SK-N-SH (cell line): Measurements from ENCODE around the gene MET. TPM values are rescaled to one million over a fixed set of nuclear protein-coding genes. Genes with fewer than 3 reads are reported as not detected.

Experiments used
- CTCF ChIA-PET: fragments of 300-600, 350-600 bp; formaldehyde crosslinking; extraction: SDS; loops from one replicate; lab custom pipeline; 2021; lab: Yijun Ruan, JAX
- POLR2A ChIA-PET: fragments of 350-600 bp; sonication (Branson Sonifier 250); formaldehyde crosslinking; extraction: SDS; loops from one replicate; lab custom pipeline; 2020; ENCODE audit warnings: antibody characterized with exemption, inconsistent platforms; lab: Yijun Ruan, JAX
- DNase-seq: peaks from one replicate; pipeline ENCODE4 v3.0.0; 2012
- H2AFZ ChIP-seq: fragments of 200-600 bp; sonication (generic); 2 replicates; pipeline ENCODE4 v1.8.1; 2016; ENCODE audit warnings: antibody characterized with exemption, mild to moderate bottlenecking, low read depth
- H3F3A ChIP-seq: fragments of 200-600 bp; sonication (generic); replicated peaks from 2 replicates; pipeline ENCODE3; 2016; ENCODE audit warnings: antibody characterized with exemption, mild to moderate bottlenecking; ENCODE audit not compliant: insufficient read depth
- H3K27ac ChIP-seq, 2 experiments: fragments of 200-500 bp in 1 of 2; fragments of 200-600 bp in 1 of 2; sonication (Bioruptor generic) in 1 of 2; sonication (generic), shearing (Covaris generic) in 1 of 2; 2 replicates each; pipeline versions ENCODE4 v1.5.1 to v1.6.1; 2014 to 2016; ENCODE audit warnings: low read depth in 2 of 2, inconsistent platforms in 1 of 2, low read length in 1 of 2, mild to moderate bottlenecking in 1 of 2, mixed read lengths in 1 of 2
- H3K27me3 ChIP-seq: fragments of 200-600 bp; sonication (generic), shearing (Covaris generic); 2 replicates; pipeline ENCODE4 v1.6.1; 2016; ENCODE audit warnings: mixed run types; ENCODE audit not compliant: insufficient read depth
- H3K36me3 ChIP-seq, 2 experiments: fragments of 200-500 bp in 1 of 2; fragments of 200-600 bp in 1 of 2; sonication (Bioruptor generic) in 1 of 2; sonication (generic) in 1 of 2; replicated peaks in 1 of 2; 2 replicates each; pipeline versions ENCODE3 to v1.5.1; 2014 to 2016; ENCODE audit warnings: low read length in 1 of 2, mild to moderate bottlenecking in 1 of 2; ENCODE audit not compliant: insufficient read depth in 2 of 2, control insufficient read depth in 1 of 2
- H3K4me1 ChIP-seq, 2 experiments: fragments of 200-500 bp in 1 of 2; fragments of 200-600 bp in 1 of 2; sonication (Bioruptor generic) in 1 of 2; sonication (generic), shearing (Covaris generic) in 1 of 2; 2 replicates each; pipeline versions ENCODE4 v1.5.1 to v1.6.1; 2014 to 2016; ENCODE audit warnings: low read depth in 1 of 2, low read length in 1 of 2, mixed run types in 1 of 2; ENCODE audit not compliant: insufficient read depth in 2 of 2, control insufficient read depth in 1 of 2
- H3K4me2 ChIP-seq: fragments of 200-600 bp; sonication (generic), shearing (Covaris generic); 2 replicates; pipeline ENCODE4 v1.6.1; 2017; ENCODE audit warnings: mixed run types
- H3K4me3 ChIP-seq, 2 experiments: fragments of 200-500 bp in 1 of 2; fragments of 200-600 bp in 1 of 2; sonication (Bioruptor generic) in 1 of 2; sonication (generic), shearing (Covaris generic) in 1 of 2; 2 replicates each; pipeline versions ENCODE4 v1.5.1 to v1.8.1; 2014 to 2016; ENCODE audit warnings: low read depth in 2 of 2, inconsistent platforms in 1 of 2, low read length in 1 of 2, mild to moderate bottlenecking in 1 of 2, mixed read lengths in 1 of 2, moderate library complexity in 1 of 2
- H3K79me2 ChIP-seq: fragments of 200-600 bp; sonication (generic); 2 replicates; pipeline ENCODE4 v1.8.1; 2017; ENCODE audit warnings: mild to moderate bottlenecking; ENCODE audit not compliant: insufficient read depth
- H3K9ac ChIP-seq: fragments of 200-600 bp; sonication (generic); 2 replicates; pipeline ENCODE4 v1.6.1; 2017; ENCODE audit warnings: mixed run types
- H3K9me2 ChIP-seq: fragments of 200-600 bp; sonication (generic); 2 replicates; pipeline ENCODE4 v1.6.1; 2017; ENCODE audit warnings: mixed run types
- H3K9me3 ChIP-seq: fragments of 200-600 bp; sonication (generic); 2 replicates; pipeline ENCODE4 v1.6.1; 2017; ENCODE audit warnings: mixed run types, mild to moderate bottlenecking, moderate library complexity
- H4K20me1 ChIP-seq: fragments of 200-600 bp; sonication (generic); 2 replicates; pipeline ENCODE4 v1.6.1; 2017; ENCODE audit warnings: mild to moderate bottlenecking, mixed run types; ENCODE audit not compliant: insufficient read depth
- CHD2 ChIP-seq: fragments of 150-350 bp; IDR thresholded peaks from 2 replicates; pipeline ENCODE4 v1.6.1; 2018; ENCODE audit warnings: low read length; ENCODE audit not compliant: partially characterized antibody
- CTCF ChIP-seq: fragments of 200-600 bp; sonication (generic); IDR thresholded peaks from 2 replicates; pipeline ENCODE4 v1.6.1; 2017; ENCODE audit warnings: antibody characterized with exemption, mild to moderate bottlenecking, moderate library complexity
- FOSL2 ChIP-seq: IDR thresholded peaks from 2 replicates; pipeline ENCODE4 v1.4.0; 2012; ENCODE audit warnings: low read depth, mild to moderate bottlenecking, moderate library complexity, borderline replicate concordance
- FOXJ3 ChIP-seq: sonication (generic); formaldehyde crosslinking; IDR thresholded peaks from 2 replicates; pipeline ENCODE4 v1.5.1; 2020; ENCODE audit warnings: mild to moderate bottlenecking, missing genetic modification reagents
- GATA2 ChIP-seq: sonication (generic); formaldehyde crosslinking; IDR thresholded peaks from 2 replicates; pipeline ENCODE4 v1.5.0; 2020; ENCODE audit warnings: mild to moderate bottlenecking, missing genetic modification reagents
- NFIC ChIP-seq: IDR thresholded peaks from 2 replicates; pipeline ENCODE4 v1.4.0; 2012; ENCODE audit warnings: borderline replicate concordance
- PBX3 ChIP-seq: IDR thresholded peaks from 2 replicates; pipeline ENCODE4; 2012
- POLR2AphosphoS5 ChIP-seq: IDR thresholded peaks from 2 replicates; pipeline ENCODE4 v1.6.1; 2012; ENCODE audit warnings: low read depth, low read length
- RCOR1 ChIP-seq: fragments of 150-350 bp; IDR thresholded peaks from 2 replicates; pipeline ENCODE4 v1.6.1; 2017; ENCODE audit warnings: antibody characterized with exemption, low read length
- REST ChIP-seq: IDR thresholded peaks from 2 replicates; pipeline ENCODE4 v1.6.1; 2012; ENCODE audit warnings: mild to moderate bottlenecking, low read depth, low read length, moderate library complexity
- SMC3 ChIP-seq: IDR thresholded peaks from 2 replicates; pipeline ENCODE4 v1.6.1; 2012; ENCODE audit warnings: low read depth, low read length, improper control_type of control experiment
- TEAD4 ChIP-seq: IDR thresholded peaks from 2 replicates; pipeline ENCODE4 v1.4.0; 2012; ENCODE audit warnings: mild to moderate bottlenecking, borderline replicate concordance; ENCODE audit not compliant: insufficient read depth
- YY1 ChIP-seq: IDR thresholded peaks from 2 replicates; pipeline ENCODE4 v1.4.0; 2012; ENCODE audit warnings: low read depth, mild to moderate bottlenecking
- ZBTB33 ChIP-seq: IDR thresholded peaks from 2 replicates; pipeline ENCODE4 v1.4.0; 2012; ENCODE audit warnings: low read depth, borderline replicate concordance
- WGBS: methylation state at CpG from one replicate; pipeline ENCODE4 v1.1.6; 2017; ENCODE audit warnings: low lambda C conversion rate; 5-methylcytosine and 5-hydroxymethylcytosine counted together
- polyA plus RNA-seq, 3 experiments: library from polyadenylated mRNA; depleted of rRNA; stranded (reverse); fragments of >200 nt; gene quantifications; 2 replicates each; pipeline ENCODE4 v1.2.3, GENCODE V29; 2012

MET gene
- polyA plus RNA-seq, 1 of the 3 experiments (the other 2 are of a cell fraction): 38.7 TPM

GRCh38 chr7:116697152-116697551 lies 25.2 kb downstream of the MET start:
- 27% methylated on average over 1 of the region's 1 CpG for WGBS
- Histone ChIP-seq H3K9me2 (no peaks in the 10 kb centered on the region), H3K4me3 (no peak overlapping the region), H3K9ac (no peak overlapping the region), H2AFZ (no peak overlapping the region), H3K27ac (no peak overlapping the region), H3K27me3 (peaks cover 8% of the 10 kb centered on the region; the same call in 1 of the 2 replicates), H3K36me3 (peaks cover 17 to 26% of the 10 kb centered on the region in 2 experiments), H3K9me3 (no peaks in the 10 kb centered on the region), H3K4me2 (no peak overlapping the region), H3K4me1 (peaks cover 0 to 3% of the 10 kb centered on the region in 2 experiments; a peak in 3 of 4 replicates), H3F3A (peaks cover 19% of the 10 kb centered on the region), H4K20me1 (no peaks in the 10 kb centered on the region), H3K79me2 (peaks cover 15% of the 10 kb centered on the region; the same call in 1 of the 2 replicates)
- ChIA-PET CTCF (no interaction called here), POLR2A (no interaction called here)
- no peak for TF ChIP-seq RCOR1
- no peak for TF ChIP-seq ZBTB33
- no peak for TF ChIP-seq YY1
- TF ChIP-seq TEAD4: no peak
- no peak for TF ChIP-seq PBX3
- no peak for TF ChIP-seq SMC3
- no peak for TF ChIP-seq CTCF
- TF ChIP-seq REST: no peak
- TF ChIP-seq FOSL2: no peak
- TF ChIP-seq CHD2: no peak
- TF ChIP-seq FOXJ3 (CRISPR knock-in tag): no peak
- TF ChIP-seq GATA2: no peak
- TF ChIP-seq POLR2AphosphoS5: no peak
- no peak for TF ChIP-seq NFIC
- no peak for DNase-seq
